ENCODE measurements around the gene BICD1.

The BICD1 gene

GRCh38 chr12:32418903-32419519, 312.4 kb downstream of the BICD1 start:
- DNase-seq, result no peak

- no peak for DNase-seq
Observed at GRCh38 chr12:32419520-32419960, 312.9 kb downstream of the BICD1 start.

- no peak for DNase-seq
Observed at GRCh38 chr12:32420356-32420755, 313.7 kb downstream of the BICD1 start.

- no peak for DNase-seq
Observed at GRCh38 chr12:32423559-32423958, 316.9 kb downstream of the BICD1 start.

- DNase-seq, result no peak
Observed at GRCh38 chr12:32431025-32431424, 324.4 kb downstream of the BICD1 start.
